Stimulated activated CD4-positive, alpha-beta T cell treated with anti-CD3 and anti-CD28 coated beads, TNF-alpha, amount 100 ng/mL, for 48 hours (primary cell): Measurements from ENCODE around the gene NCDN.
A peak's percentile ranks its signal among the peaks of the same experiment; 100 is the strongest.
"Not testable (repeated sequence)": the region's sequence is repeated elsewhere in the genome, so short reads cannot be mapped to it uniquely, and the experiment has no call there.

Source experiments
- DNase-seq, 3 donors: peaks; one replicate each; pipeline ENCODE4 v3.0.0-alpha.2; 2020; ENCODE audit warnings: low read depth in 3 of 3

NCDN gene

DNA sequence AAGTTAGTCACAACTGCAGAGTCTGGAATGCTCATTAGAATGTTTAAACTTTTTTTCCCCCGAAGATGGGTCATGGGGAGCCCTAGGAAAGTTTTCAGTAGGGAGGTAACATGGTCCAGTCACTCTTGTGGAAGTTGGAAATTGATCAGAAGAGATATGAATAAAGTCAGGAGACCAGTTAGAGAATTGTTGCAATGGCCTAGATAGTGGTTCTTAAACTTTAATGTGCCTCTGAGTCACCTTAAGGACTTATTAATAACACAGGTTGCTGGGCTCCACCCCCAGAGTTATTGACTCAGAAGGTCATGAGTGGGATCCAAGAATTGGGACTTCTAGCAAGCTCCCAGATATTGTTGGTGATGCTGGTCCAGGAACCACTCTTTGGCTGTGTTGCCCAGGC is 12.3 kb downstream of the NCDN start:
- no peak for DNase-seq

DNA sequence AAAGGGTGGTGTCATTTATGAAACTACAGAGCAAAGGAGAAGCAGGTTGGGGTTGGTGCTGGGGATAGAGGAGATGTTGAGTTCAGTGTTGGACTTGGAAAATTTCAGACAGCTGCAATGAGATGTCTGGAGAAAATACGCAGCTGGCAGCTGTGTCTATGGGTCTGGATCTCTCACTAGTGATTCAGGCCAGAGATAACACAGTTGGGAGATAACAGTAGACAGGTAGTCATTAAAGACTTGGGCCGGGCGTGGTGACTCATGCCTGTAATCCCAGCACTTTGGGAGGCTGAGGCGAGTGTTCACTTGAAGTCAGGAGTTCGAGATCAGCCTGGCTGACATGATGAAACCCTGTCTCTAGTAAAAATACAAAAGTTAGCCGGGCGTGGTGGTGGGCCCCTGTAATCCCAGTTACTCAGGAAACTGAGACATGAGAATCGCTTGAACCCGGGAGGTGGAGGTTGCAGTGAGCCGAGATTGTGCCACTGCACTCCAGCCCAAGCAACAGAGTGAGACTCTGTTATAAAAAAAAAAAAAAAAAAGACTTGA is 13.1 kb downstream of the NCDN start:
- DNase-seq, result no peak

DNA sequence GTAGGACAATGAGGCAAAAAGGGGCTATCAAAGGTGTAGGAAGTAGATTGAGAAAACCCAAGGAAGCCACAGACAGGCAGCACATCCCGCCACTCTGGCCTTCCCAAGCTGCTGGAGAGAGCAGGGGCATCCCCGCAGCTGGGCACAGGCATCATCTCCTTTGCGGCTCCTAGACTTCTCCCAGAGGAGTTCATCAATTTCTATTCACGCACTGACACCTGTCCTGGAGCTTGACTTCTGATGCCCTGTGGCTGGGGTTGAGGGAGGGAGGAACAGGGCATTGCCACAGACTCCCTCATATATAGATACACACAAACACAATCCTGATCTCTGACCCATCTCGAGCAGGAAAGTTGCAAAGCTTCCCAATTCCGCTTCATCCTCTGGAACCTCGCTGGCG is 13.7 kb downstream of the NCDN start:
- DNase-seq, result no peak

DNA sequence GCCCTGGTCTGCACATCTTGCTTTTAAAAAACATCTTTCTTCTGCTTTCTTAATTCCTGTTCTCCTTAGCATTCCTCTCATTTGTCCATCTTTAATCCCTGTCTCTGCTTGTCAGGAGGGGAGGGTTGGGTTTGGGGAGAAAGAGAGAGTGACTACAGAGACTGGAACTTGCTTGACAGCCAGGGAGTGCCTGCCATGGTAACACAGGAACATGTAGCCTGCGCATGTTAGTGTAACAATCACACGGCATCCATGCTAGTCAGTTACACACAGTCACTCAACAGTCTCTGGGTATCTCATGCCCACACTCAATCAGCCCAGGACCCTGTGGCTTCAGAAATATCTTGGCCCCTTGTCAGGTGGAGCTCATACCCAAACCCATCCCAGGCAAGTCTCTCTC is 14.7 kb downstream of the NCDN start:
- DNase-seq, result no peak

DNA sequence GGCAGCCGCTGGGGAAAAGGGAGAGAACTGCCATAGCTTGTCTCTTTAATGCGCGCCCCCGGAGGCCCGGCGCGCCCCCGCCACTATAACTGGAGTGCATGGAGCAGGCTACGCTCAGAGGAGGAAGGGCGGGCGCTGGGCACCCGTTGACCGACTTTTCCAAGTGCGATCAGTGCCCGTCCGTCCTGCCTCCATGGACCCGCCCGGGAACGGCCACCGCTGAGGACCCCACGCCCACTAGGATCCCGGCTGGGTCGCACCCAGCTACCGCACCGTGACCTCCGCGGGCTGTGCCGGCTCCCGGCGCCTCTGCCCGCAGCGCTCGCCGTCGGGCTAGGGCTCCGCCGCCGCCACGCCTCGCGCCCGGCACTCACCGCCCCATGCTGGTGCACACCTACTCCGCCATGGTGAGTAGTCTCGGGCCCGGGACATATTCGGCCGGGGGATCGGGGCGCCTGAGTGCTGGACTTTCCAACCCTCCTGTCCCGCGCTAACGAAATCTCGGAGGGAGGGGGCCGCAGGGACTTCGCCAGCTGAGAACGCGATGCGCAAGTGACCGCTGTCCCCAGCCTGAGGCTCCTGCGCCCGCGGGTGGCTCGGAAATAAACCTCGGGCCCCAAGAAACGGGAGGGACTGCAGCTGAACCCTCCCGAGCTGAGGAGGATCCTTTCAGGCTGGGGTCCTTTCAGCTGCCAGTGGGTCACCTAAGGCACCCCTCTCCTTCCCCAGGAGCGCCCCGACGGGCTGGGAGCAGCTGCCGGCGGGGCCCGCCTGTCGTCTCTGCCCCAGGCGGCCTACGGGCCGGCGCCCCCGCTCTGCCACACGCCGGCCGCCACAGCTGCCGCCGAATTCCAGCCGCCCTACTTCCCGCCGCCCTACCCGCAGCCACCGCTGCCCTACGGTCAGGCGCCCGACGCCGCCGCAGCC is 15.9 kb downstream of the NCDN start, which contains the start of gene TFAP2E:
Gene TFAP2E (plus strand): TSS at position 117 of the 927 bp plus-strand sequence. CDS start 264 bp downstream, at position 381.
- no peak for DNase-seq

DNA sequence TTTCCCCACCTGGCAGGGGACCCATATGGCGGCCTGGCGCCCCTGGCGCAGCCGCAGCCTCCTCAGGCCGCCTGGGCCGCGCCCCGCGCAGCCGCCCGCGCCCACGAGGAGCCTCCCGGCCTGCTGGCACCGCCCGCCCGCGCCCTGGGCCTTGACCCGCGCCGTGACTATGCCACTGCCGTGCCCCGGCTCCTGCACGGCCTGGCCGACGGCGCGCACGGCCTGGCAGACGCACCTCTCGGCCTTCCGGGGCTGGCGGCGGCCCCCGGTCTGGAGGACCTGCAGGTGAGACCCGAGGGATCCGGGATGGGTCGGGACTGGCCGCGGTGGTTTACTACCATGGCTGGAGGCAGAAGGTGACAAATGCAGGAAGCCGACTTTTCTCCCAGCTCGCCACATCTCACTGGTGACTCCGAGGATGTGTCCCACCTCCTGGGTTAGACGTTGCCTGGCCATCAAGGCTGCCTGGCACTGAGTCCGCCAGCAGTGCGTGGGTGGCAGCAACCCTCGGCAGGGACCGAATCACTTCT is 16.6 kb downstream of the NCDN start:
- DNase-seq, result no peak

DNA sequence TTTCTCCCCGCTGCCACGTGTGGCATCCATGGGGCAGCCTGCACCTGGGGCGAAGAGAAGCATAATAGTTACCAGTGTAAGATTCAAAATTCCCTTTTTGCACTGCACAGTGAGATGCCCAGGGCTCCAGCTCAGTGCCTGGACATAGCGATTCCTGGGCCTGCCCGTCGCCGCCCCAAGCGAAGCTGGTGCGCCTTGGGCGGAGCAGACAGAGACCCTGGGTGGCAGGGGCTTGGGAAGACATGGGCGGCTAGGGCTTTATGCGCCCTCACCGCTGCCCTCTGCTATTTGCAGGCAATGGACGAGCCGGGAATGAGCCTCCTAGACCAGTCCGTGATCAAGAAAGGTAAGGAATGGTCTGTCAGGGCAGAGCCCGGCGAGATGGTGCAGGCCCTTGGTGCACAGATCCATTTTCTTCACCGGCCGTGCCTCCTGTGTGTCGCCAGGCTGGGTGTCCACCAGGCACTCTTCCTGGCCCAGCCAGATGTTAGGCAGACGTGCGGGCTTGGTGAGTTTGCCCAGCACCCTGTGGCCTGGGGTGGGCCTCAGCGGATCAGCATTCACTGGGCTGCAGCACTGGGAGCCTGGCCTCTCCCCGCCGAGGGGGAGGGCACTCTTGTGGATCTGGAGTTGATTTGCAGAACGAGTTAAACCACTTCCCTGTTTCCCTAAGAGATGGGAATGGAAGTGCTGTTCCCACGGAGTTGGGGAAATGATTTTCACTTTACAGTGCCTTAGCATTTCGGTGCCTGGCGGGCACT is 17.2 kb downstream of the NCDN start:
- DNase-seq, result no peak

DNA sequence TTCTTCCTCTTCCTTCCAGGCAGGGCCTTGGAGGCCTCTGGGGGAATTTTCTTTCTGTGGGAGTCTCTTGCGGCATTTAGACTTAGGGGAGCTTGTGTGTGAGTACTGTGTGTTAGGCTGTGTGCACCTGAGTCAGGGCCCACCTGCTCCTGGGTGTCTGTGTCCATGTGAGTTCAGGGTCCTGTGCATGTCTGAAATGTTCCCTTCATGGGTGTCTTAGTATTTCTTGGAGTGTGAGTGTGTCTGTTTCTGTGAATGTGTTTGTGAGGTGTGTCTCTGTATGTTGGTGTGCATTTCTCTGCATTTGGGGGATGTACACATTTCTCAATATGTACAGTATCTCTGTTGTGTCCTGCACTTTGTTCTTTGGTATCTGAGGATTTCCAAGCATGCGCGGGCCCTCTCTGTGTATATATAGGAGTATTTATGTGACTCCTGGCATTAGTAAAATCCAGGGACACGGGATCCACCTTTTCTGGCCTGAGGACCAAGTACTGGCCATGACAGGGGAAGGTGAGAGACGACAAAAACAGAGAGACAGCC is 17.9 kb downstream of the NCDN start:
- no peak for DNase-seq

DNA sequence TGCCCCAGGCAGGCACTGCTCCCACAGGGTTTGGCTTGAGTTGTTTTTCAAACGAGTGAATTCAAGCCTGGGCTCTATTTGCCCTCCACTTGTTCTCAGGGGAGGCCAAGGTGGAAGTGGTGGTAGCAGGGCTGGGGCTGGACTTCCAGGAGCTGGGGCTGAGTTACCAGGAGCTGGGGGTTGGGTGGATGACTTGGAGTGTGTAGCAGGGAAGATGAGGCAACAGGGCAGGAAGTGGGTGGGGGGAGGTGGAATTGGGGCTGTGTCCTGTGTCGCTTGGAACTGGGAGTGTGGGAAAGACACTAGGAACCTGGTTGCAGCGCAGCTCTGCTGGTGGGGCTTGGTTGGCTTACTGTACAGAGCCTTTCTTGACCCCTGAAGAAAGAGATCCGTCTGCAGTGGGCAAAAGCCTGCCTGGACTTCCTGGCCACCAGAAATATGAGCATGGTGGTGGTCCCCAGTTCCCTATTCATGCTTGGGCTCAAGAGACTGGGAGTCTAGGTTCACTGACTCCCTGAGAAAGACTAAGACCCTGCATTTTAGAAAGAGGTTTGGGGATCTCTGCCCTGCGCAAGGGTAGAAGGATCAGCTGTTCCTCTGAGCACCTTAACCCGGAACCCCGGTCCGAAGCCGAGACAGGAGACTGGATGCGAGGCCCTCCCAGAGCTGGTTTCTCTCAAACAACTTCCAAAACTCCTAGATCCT is 18.6 kb downstream of the NCDN start:
- no peak for DNase-seq

DNA sequence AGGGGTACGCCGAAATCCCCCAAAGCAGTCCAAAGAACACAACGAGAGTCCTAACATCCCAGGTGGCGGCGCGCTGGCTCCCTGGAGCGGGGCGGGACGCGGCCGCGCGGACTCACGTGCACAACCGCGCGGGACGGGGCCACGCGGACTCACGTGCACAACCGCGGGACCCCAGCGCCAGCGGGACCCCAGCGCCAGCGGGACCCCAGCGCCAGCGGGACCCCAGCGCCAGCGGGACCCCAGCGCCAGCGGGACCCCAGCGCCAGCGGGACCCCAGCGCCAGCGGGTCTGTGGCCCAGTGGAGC is 19.1 kb downstream of the NCDN start:
- DNase-seq, result not testable (repeated sequence)

DNA sequence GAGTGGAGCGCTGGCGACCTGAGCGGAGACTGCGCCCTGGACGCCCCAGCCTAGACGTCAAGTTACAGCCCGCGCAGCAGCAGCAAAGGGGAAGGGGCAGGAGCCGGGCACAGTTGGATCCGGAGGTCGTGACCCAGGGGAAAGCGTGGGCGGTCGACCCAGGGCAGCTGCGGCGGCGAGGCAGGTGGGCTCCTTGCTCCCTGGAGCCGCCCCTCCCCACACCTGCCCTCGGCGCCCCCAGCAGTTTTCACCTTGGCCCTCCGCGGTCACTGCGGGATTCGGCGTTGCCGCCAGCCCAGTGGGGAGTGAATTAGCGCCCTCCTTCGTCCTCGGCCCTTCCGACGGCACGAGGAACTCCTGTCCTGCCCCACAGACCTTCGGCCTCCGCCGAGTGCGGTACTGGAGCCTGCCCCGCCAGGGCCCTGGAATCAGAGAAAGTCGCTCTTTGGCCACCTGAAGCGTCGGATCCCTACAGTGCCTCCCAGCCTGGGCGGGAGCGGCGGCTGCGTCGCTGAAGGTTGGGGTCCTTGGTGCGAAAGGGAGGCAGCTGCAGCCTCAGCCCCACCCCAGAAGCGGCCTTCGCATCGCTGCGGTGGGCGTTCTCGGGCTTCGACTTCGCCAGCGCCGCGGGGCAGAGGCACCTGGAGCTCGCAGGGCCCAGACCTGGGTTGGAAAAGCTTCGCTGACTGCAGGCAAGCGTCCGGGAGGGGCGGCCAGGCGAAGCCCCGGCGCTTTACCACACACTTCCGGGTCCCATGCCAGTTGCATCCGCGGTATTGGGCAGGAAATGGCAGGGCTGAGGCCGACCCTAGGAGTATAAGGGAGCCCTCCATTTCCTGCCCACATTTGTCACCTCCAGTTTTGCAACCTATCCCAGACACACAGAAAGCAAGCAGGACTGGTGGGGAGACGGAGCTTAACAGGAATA is 19.7 kb downstream of the NCDN start:
- peak in 1 of 3 donors; percentile 43 for DNase-seq

DNA sequence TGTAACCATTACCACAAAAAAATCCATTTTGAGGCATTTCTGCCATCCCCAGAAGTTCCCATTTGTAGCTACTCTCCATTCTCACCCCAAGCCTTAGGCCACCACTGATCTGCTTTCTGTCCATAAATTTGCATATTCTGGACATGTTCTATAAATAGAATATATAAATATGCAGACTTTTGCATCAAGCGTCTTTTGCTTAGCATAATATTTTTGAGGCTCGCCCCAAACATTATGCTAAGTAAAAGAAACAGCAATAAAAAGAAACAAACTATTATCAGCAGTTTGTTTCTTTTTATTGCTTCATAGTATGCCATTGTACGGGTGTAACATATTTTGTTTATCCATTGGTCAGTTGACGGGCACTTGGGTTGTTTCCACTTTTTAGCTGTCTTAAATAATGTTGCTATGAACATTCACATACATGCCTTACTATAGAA is 23.4 kb downstream of the NCDN start:
- DNase-seq, result no peak

DNA sequence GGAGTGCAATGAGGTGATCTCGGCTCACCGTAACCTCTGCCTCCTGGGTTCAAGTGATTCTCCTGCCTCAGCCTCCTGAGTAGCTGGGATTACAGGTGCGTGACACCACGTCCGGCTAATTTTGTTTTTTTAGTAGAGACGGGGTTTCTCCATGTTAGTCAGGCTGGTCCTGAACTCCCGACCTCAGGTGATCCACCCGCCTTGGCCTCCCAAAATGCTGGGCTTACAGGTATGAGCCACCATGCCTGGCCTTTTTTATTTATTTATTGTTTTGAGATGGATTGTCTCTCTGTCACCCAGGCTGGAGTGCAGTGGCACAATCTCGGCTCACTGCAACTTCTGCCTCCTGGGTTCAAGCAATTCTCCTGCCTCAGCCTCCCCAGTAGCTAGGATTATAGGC is 24.0 kb downstream of the NCDN start:
- not testable (repeated sequence) for DNase-seq

DNA sequence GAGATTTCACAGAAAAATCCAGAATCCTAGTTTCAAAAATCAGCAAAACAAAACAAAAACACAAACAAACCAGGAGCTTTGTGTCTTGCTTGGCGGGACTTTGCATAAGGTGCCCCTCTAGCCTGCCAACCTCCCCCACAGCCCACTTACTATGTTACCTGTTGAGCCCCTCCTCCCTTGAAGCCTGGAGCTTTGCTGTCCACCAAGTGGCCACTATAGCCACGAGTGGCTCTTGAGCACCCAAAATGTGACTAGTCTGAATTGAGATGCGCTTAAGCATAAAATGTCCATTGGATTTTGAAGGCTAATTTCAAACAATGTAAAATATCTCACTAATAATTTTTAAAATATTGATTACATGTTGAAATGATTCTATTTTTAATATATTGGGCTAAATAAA is 27.7 kb downstream of the NCDN start:
- DNase-seq, result no peak

DNA sequence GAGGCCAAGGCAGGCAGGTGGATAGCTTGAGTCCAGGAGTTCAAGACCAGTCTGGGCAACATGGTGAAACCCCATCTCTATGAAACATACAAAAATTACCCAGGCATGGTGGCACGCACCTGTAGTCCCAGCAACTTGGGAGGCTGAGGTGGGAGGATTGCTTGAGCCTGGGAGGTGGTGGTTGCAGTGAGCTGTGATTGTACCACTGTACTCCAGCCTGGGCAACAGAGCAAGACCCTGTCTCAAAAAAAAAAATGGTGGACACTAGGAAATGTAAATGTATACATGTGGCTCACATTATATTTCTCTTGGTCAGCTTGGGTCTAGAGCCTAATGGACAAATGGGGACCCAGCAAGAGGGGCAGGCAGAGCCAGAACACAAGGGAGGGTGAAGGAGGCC is 28.2 kb downstream of the NCDN start:
- DNase-seq, result not testable (repeated sequence)

DNA sequence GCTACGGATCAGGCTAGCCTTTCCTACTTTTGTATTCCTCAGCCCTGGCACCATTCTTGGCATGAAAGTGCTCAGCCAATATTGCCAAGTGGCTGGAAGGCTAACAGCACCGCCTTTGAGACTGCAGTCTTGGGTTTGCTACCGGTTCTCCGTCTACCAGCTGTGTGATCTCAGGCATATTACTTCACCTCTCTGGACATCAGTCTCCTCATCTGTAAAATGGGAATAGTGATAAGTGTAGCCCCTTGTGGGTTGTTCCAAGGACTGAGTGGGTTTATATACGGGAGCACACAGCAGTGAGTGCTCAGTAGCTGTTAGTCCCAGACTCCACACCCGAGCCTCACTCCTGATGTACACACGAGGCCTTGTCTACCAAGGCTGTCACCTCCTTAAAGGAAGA is 29.2 kb downstream of the NCDN start:
- no peak for DNase-seq

DNA sequence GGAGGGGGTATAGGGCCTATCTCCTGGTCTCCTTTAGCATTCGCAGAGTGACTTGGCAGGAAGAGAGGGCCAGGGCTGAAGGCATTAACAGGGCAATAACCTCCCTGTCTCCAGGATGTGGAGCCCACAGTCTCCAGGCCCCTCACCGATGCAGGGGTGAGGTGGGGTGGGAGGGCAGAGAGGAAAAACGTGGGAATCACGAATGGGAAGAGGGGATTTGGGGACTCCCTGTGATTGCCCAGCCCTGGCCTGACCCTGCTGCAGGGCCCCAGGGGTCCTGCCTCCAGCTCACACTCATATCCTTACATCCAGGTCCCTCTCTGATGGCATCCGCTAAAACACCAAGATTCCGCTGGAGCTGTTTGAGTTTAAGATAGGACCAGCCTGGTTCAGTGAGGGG is 30.1 kb downstream of the NCDN start:
- DNase-seq, result no peak

DNA sequence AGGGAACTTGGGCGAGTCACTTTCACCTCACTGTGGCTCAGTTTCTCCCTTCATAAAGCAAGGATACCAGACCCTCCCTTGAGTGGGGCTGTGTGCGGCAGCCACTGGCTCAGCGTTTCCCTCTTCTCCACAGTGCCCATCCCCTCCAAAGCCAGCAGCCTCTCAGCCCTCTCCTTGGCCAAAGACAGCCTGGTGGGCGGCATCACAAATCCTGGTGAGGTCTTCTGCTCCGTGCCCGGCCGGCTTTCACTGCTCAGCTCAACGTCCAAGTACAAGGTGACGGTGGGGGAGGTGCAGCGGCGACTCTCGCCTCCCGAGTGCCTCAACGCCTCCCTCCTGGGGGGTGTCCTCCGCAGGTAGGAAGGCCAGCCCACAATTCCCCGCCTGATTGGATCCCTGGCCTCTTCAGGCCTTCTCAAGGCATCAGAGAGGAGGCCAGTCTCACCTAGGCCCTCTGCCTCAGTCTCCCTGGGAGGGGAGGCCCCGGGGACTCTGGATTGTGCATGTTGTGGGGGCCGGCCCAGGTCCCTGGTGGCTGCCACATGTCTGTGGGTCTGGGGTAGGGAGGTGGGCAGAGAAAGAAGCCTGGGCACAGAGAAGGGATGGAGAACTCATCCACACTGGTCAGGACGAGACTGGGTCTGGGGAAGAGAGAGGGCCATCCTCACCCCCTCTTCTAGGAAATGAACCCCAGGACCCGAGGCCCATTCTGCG is 30.8 kb downstream of the NCDN start:
- no peak for DNase-seq

DNA sequence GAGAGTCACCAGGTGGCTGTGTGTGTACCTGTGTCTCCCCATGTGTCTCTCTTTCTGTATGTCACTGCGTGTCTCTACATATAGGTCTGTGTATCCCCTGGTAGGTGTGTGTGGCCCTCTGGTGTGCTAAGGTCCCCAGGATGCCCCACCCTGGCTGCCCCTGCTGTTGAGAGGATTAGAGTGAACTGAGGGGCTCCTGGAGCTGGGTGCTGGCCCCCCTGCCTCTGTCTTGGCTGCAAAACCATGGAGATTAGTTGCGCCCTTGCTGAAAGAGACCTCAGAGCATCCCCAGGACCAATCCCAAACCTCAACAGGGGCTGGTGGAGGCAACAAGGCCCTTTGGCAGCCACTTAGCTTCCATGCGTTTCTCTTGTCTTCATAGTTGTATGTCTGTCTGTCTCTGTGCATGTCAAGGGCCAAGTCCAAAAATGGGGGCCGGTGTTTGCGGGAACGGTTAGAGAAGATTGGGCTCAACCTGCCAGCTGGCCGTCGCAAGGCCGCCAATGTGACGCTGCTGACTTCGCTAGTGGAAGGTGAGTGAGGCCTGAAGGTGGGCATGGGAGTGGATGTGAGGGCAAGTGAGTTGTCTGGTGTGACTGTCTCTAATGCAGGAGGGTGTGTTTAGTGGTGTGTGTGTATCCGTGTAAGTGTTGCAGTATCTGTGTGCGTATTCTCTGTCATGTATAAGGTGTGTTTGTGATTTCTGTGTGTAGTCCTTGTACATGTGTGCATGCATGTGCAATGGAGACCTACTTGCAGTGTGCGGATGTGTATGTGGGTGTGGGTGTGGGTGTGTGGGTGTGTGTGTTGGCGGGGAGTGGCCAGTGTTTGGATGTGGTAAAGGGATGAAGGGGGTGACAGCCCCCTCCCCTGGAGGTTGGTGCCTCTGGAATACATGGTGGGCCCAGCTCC is 32.2 kb downstream of the NCDN start:
- DNase-seq, result no peak
